ENCODE results near the gene UVRAG.

UVRAG gene

DNA sequence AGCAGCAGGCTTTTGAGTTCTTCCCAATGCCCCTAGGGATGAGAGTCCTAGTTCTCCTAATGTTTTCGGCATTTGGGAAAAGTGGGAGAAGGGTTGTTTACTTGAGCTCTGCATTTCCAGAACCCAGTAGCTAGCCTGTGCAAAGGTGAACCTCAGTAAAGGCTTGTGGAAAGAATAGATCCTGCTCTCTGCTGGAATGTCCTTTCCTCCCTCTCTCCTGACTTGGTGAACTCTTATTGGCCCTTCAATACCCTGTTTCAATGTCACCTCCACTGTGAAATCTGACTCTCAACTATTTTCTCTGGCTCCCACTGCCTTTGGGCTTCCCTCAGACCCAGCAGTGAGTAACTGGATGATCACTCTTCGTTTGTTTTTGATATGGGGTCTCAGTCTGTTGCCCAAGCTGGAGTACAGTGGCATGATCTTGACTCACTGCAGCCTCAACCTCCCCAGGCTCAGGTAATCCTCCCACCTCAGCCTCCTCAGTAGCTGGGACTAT lies 2.4 kb upstream of the UVRAG start:
- in situ Hi-C loops (cut with MboI; ENCODE audit: low pct_unique_long_range_greater_than_20kb, low sequenced_read_pairs, unreplicated experiment) = no loop called here
- TF ChIP-seq, protein P1, sequence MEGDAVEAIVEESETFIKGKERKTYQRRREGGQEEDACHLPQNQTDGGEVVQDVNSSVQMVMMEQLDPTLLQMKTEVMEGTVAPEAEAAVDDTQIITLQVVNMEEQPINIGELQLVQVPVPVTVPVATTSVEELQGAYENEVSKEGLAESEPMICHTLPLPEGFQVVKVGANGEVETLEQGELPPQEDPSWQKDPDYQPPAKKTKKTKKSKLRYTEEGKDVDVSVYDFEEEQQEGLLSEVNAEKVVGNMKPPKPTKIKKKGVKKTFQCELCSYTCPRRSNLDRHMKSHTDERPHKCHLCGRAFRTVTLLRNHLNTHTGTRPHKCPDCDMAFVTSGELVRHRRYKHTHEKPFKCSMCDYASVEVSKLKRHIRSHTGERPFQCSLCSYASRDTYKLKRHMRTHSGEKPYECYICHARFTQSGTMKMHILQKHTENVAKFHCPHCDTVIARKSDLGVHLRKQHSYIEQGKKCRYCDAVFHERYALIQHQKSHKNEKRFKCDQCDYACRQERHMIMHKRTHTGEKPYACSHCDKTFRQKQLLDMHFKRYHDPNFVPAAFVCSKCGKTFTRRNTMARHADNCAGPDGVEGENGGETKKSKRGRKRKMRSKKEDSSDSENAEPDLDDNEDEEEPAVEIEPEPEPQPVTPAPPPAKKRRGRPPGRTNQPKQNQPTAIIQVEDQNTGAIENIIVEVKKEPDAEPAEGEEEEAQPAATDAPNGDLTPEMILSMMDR (IDR thresholded peaks at IDR 0.05; ENCODE audit: extremely low read depth, insufficient read depth, missing control alignments) = no peak
- DNase-seq (ENCODE audit: low spot score) = no peak

DNA sequence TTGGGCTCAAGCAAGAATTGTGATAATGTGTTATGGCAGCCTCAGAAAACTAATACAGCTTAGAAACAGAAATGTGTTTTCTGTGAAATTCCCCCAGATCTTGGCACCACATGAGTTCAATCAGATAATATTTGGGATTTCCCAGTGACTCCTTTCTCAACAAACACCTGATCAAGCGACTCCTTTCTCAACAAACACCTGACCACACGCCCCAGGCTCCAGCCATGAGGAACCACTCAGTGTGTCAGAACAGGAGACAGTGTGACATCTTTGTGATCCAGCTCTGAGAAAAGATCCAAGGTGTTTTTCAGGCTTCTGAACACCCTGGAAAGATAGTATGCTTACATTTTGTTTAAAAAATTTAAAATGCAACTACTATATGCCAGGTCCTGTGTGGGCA lies 1.9 kb upstream of the UVRAG start:
- in situ Hi-C loops (cut with MboI; ENCODE audit: low pct_unique_long_range_greater_than_20kb, low sequenced_read_pairs, unreplicated experiment) = no loop called here
- peak; percentile 30 for DNase-seq (ENCODE audit: low spot score)
- TF ChIP-seq, protein P1 (IDR thresholded peaks at IDR 0.05; ENCODE audit: extremely low read depth, insufficient read depth, missing control alignments) = no peak

DNA sequence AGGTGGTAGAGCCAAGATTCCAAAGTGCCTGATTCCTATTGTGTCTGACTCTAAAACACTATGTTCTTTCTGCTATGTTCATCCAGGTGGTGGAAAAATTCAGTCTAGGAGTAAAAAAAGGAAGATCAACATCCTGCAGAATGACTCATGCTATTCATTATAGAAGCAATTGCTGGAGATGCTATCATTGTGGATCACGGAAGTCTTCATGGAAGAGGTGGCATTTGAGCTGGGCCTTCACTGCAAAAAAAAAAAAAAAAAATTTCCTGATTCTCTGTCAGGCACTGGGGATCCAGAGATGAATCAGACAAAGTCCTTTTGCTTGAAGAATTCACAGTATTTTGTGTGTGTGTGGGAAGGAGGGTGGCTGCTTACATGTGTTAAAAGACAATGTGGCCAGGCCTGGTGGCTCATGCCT lies 1.4 kb upstream of the UVRAG start:
- DNase-seq (ENCODE audit: low spot score) = no peak
- TF ChIP-seq, protein P1 (IDR thresholded peaks at IDR 0.05; ENCODE audit: extremely low read depth, insufficient read depth, missing control alignments) = no peak
- in situ Hi-C loops (cut with MboI; ENCODE audit: low pct_unique_long_range_greater_than_20kb, low sequenced_read_pairs, unreplicated experiment) = no loop called here

DNA sequence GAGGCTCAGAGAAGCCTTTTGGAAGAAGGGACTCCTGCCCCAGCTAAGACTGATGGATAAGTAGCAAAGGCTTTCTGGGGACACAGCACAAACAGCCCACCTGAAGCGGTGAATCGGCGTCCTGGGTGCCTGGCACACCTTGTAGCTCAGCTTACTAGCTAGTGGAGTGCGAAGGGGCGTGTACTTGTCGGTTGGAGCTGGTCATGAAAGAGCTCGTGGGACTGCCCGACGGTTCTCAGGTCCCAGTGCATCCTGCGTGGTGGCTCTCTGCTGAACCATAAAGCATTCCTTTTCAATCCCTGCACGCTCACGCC lies 690 bp upstream of the UVRAG start:
- in situ Hi-C loops (cut with MboI; ENCODE audit: low pct_unique_long_range_greater_than_20kb, low sequenced_read_pairs, unreplicated experiment) = no loop called here
- TF ChIP-seq, protein P1 (IDR thresholded peaks at IDR 0.05; ENCODE audit: extremely low read depth, insufficient read depth, missing control alignments) = no peak
- DNase-seq (ENCODE audit: low spot score) = no peak

DNA sequence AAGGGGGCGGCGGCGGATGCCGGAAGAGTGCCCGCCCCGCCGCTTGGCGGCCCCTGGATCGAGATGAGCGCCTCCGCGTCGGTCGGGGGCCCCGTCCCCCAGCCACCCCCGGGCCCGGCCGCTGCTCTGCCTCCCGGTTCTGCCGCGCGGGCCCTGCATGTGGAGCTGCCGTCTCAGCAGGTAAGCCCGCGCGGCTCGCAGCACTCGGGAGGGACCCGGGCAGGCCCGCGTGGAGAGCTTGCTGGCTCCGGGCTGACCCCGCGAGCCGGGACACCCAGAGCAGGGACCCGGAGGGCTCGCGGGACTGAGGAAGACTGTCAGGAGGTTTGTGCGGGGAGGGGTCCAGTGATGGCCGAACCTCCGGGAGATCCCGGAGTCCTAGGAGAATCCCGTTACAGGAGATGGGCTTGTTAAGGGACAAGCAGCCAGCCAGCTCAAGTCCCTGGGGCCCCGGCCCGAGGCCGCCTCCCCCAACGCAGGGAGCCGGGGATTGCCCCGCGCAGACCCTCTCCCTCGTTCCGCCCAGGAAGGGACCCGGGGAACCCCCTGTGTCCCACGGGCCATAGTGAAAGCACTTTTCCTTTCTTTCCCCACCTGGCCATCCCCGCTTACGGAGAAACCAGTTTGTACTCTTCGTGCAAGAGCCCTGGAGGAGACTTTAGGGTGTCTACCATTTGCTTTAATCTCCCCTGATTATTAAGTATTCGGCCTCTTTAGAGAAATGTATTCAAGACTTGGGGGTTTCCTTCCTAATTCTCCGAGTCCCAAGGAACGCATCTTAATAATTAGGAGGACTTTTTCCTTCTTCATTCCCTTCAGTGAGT lies 547 bp downstream of the UVRAG start:
- in situ Hi-C loops (cut with MboI; ENCODE audit: low pct_unique_long_range_greater_than_20kb, low sequenced_read_pairs, unreplicated experiment) = no loop called here
- TF ChIP-seq, protein P1 (IDR thresholded peaks at IDR 0.05; ENCODE audit: extremely low read depth, insufficient read depth, missing control alignments) = no peak
- DNase-seq (ENCODE audit: low spot score) = no peak

DNA sequence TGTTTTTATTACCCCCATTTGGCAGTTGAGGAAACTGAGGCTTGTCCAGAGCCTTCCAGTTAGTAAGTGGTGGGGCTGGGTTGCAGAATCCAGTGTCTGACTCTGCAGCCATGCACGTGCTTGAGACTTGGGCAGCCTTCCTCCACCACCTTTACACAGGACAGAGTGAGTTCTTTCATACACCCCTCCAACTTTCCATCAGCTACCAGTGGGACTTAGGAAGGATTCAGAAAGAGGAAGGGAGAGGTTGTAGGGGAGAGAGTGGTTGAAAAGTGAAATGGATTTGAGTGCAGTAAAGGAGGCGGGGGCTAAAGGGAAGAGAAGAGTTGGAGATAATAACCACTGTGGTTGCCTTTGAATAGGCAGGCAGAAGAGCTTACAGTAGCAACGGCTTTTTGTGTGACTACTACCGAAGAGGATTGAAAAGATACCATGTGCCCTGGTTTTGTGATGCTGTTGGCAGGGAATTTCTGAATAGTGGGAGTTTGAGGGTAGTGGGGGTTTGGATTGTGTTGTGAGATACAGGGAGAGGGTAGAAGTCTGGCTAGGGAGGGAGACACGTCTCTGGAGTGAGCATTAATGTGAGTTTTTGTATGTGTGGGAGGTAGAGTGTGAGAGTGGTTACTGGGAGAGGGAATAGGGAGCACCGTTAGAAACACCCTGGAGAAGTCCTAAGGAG lies 1.7 kb downstream of the UVRAG start:
- no peak for DNase-seq (ENCODE audit: low spot score)
- in situ Hi-C loops (cut with MboI; ENCODE audit: low pct_unique_long_range_greater_than_20kb, low sequenced_read_pairs, unreplicated experiment) = no loop called here
- TF ChIP-seq, protein P1 (IDR thresholded peaks at IDR 0.05; ENCODE audit: extremely low read depth, insufficient read depth, missing control alignments) = no peak
